Suprapubic skin (tissue), 4 donors: ENCODE data around the gene EP400. TPM values are rescaled to one million over a fixed set of nuclear protein-coding genes. Genes with fewer than 3 reads are reported as not detected.

Source experiments
- DNase-seq, 2 donors: peaks; one replicate each; pipeline ENCODE4 v3.0.0-alpha.2; 2019; ENCODE audit warnings: low spot score in 2 of 2
- H3K27ac ChIP-seq: fragments of 200-600 bp; sonication (generic); one replicate; pipeline ENCODE4 v1.5.1; 2019
- H3K27me3 ChIP-seq: fragments of 200-600 bp; sonication (generic); one replicate; pipeline ENCODE4 v1.5.1; 2019
- H3K36me3 ChIP-seq: fragments of 200-600 bp; sonication (generic); one replicate; pipeline ENCODE4 v1.5.1; 2019
- H3K4me1 ChIP-seq: fragments of 200-600 bp; sonication (generic); one replicate; pipeline ENCODE4 v1.5.1; 2019
- H3K4me3 ChIP-seq: fragments of 200-600 bp; sonication (generic); one replicate; pipeline ENCODE4 v1.5.1; 2019; ENCODE audit warnings: mild to moderate bottlenecking
- H3K9me3 ChIP-seq: fragments of 200-600 bp; sonication (generic); one replicate; pipeline ENCODE4 v1.5.1; 2019
- CTCF ChIP-seq, 2 donors: fragments of 200-600 bp in 1 of 2; fragments of 450-650 bp in 1 of 2; sonication (generic) in 1 of 2; IDR thresholded peaks; one replicate each; pipeline ENCODE4 v1.5.1; 2016 to 2019; ENCODE audit warnings: antibody characterized with exemption in 2 of 2, mild to moderate bottlenecking in 1 of 2, moderate library complexity in 1 of 2
- EP300 ChIP-seq: sonication (generic); formaldehyde crosslinking; IDR thresholded peaks from one replicate; pipeline ENCODE4 v1.6.1; 2017; ENCODE audit warnings: antibody characterized with exemption
- POLR2A ChIP-seq, 2 donors: fragments of 450-650 bp; IDR thresholded peaks; one replicate each; pipeline ENCODE4 v1.6.1; 2017; ENCODE audit warnings: antibody characterized with exemption in 2 of 2, mild to moderate bottlenecking in 2 of 2, moderate library complexity in 2 of 2
- POLR2AphosphoS5 ChIP-seq, 3 donors: sonication (generic); formaldehyde crosslinking; IDR thresholded peaks; one replicate each; pipeline ENCODE4 v1.6.1; 2017; ENCODE audit warnings: antibody characterized with exemption in 3 of 3
- WGBS: methylation state at CpG from one replicate; pipeline ENCODE4 v1.1.5; 2018; 5-methylcytosine and 5-hydroxymethylcytosine counted together
- total RNA-seq, 4 donors: library from RNA; depleted of rRNA; stranded (reverse); fragments of >200 nt; gene quantifications; one replicate each; pipeline ENCODE4 v1.1.0, GENCODE V29; 2016

EP400 gene
- total RNA-seq, 4 donors from 2014 or later: 32.0 to 81.3 (median 40.1) TPM

- 82% methylated on average over 9 of the region's 9 CpGs for WGBS
- peaks cover 42% of the 10 kb centered on the region for H3K36me3 ChIP-seq
- H3K4me1 ChIP-seq: peaks cover 17% of the 10 kb centered on the region
- H3K27ac ChIP-seq: no peak overlapping the region
- H3K4me3 ChIP-seq: peak overlapping the region; percentile 83
- H3K9me3 ChIP-seq: no peaks in the 10 kb centered on the region
- DNase-seq: no peak
- no peaks in the 10 kb centered on the region for H3K27me3 ChIP-seq
- TF ChIP-seq POLR2A (IDR thresholded peaks at IDR 0.05): no peak
- TF ChIP-seq CTCF (IDR thresholded peaks at IDR 0.05): no peak
- TF ChIP-seq EP300: no peak
Measured at GRCh38 chr12:131930510-131930909, 19.2 kb upstream of the EP400 start.

- TF ChIP-seq POLR2A (IDR thresholded peaks at IDR 0.05): no peak
- no peak for TF ChIP-seq EP300
- no peak for TF ChIP-seq CTCF (IDR thresholded peaks at IDR 0.05)
- TF ChIP-seq POLR2AphosphoS5 (IDR thresholded peaks at IDR 0.05): no peak
- WGBS: 97% methylated on average over 6 of the region's 8 CpGs
- no peaks in the 10 kb centered on the region for H3K27me3 ChIP-seq
- no peak for DNase-seq
- no peak overlapping the region for H3K4me3 ChIP-seq
- peaks cover 17% of the 10 kb centered on the region for H3K4me1 ChIP-seq
- no peaks in the 10 kb centered on the region for H3K9me3 ChIP-seq
- peaks cover 55% of the 10 kb centered on the region for H3K36me3 ChIP-seq
- no peak overlapping the region for H3K27ac ChIP-seq
Measured at GRCh38 chr12:131933387-131933786, 16.4 kb upstream of the EP400 start.

- H3K27me3 ChIP-seq: no peaks in the 10 kb centered on the region
- H3K36me3 ChIP-seq: peaks cover 55% of the 10 kb centered on the region
- TF ChIP-seq EP300 (no peak), POLR2AphosphoS5 (IDR thresholded peaks at IDR 0.05) (no peak), CTCF (IDR thresholded peaks at IDR 0.05) (no peak), POLR2A (IDR thresholded peaks at IDR 0.05) (no peak)
- 90% methylated on average over 11 of the region's 11 CpGs for WGBS
- no peak overlapping the region for H3K27ac ChIP-seq
- H3K9me3 ChIP-seq: no peaks in the 10 kb centered on the region
- H3K4me3 ChIP-seq: no peak overlapping the region
- no peak for DNase-seq
- peaks cover 17% of the 10 kb centered on the region for H3K4me1 ChIP-seq
Measured at GRCh38 chr12:131934535-131934934, 15.2 kb upstream of the EP400 start.

- Histone ChIP-seq H3K9me3 (no peaks in the 10 kb centered on the region), H3K36me3 (peaks cover 59% of the 10 kb centered on the region), H3K4me3 (no peak overlapping the region), H3K27me3 (no peaks in the 10 kb centered on the region), H3K4me1 (peaks cover 5% of the 10 kb centered on the region), H3K27ac (no peak overlapping the region)
- DNase-seq: peak; percentile 27 to 41
- TF ChIP-seq EP300 (no peak), POLR2AphosphoS5 (IDR thresholded peaks at IDR 0.05) (no peak), POLR2A (IDR thresholded peaks at IDR 0.05) (no peak), CTCF (IDR thresholded peaks at IDR 0.05) (no peak)
- 95% methylated on average over 7 of the region's 7 CpGs for WGBS
Measured at GRCh38 chr12:131938082-131938481, 11.7 kb upstream of the EP400 start.

- H3K36me3 ChIP-seq: peaks cover 59% of the 10 kb centered on the region
Measured at GRCh38 chr12:131939007-131939406, 10.7 kb upstream of the EP400 start.

More at GRCh38 chr12:131939007-131939406, 10.7 kb upstream of the EP400 start:
- peak; percentile 33 to 72 for DNase-seq
- no peak overlapping the region for H3K4me3 ChIP-seq
- H3K9me3 ChIP-seq: no peaks in the 10 kb centered on the region
- peaks cover 5% of the 10 kb centered on the region for H3K4me1 ChIP-seq
- no peaks in the 10 kb centered on the region for H3K27me3 ChIP-seq
- no peak overlapping the region for H3K27ac ChIP-seq
- 94% methylated on average over 16 of the region's 16 CpGs for WGBS
- TF ChIP-seq EP300: no peak
- no peak for TF ChIP-seq POLR2A (IDR thresholded peaks at IDR 0.05)
- no peak for TF ChIP-seq POLR2AphosphoS5 (IDR thresholded peaks at IDR 0.05)
- TF ChIP-seq CTCF (IDR thresholded peaks at IDR 0.05): no peak
